Gastroesophageal sphincter (tissue), 3 donors: ENCODE results near the gene ADPRHL1.

ENCODE experiments used
- EP300 ChIP-seq: sonication (generic); formaldehyde crosslinking; IDR thresholded peaks from one replicate; pipeline ENCODE4 v1.6.1; 2017; ENCODE audit warnings: antibody characterized with exemption, mild to moderate bottlenecking
- POLR2A ChIP-seq, 2 donors: fragments of 450-650 bp; IDR thresholded peaks; one replicate each; pipeline ENCODE4 v1.6.1; 2017; ENCODE audit warnings: antibody characterized with exemption in 2 of 2, mild to moderate bottlenecking in 2 of 2, moderate library complexity in 1 of 2
- POLR2AphosphoS5 ChIP-seq: sonication (generic); formaldehyde crosslinking; IDR thresholded peaks from one replicate; pipeline ENCODE4 v1.6.1; 2017; ENCODE audit warnings: antibody characterized with exemption
- TF ChIP-seq, protein P1 (sequence below), 4 experiments: fragments of 200-600 bp in 2 of 4; fragments of 450-650 bp in 2 of 4; sonication (generic) in 1 of 4; IDR thresholded peaks; one replicate each; pipeline ENCODE4 v1.5.1; 2017 to 2019; ENCODE audit warnings: antibody characterized with exemption in 4 of 4, mild to moderate bottlenecking in 2 of 4, moderate library complexity in 2 of 4

DNA sequence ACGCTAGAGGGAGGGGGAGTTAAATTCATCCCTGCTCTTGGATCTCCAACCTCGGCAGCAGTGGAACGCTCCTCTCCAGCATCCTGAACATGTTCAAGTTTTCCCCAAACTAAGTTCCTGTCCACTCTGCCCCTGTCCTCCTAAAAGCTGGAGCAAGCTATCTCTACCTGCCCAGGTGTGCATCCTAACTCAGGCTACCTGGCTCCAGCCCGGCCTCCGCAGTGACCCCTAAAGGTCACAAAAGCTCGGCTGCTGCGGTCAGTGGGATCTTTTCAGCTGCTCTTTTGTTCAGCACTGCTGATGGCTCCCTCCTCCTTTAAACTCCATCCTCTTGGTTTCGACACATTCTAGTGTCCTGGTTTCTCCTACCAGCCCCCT lies 35.9 kb upstream of the ADPRHL1 start:
- TF ChIP-seq, protein P1, sequence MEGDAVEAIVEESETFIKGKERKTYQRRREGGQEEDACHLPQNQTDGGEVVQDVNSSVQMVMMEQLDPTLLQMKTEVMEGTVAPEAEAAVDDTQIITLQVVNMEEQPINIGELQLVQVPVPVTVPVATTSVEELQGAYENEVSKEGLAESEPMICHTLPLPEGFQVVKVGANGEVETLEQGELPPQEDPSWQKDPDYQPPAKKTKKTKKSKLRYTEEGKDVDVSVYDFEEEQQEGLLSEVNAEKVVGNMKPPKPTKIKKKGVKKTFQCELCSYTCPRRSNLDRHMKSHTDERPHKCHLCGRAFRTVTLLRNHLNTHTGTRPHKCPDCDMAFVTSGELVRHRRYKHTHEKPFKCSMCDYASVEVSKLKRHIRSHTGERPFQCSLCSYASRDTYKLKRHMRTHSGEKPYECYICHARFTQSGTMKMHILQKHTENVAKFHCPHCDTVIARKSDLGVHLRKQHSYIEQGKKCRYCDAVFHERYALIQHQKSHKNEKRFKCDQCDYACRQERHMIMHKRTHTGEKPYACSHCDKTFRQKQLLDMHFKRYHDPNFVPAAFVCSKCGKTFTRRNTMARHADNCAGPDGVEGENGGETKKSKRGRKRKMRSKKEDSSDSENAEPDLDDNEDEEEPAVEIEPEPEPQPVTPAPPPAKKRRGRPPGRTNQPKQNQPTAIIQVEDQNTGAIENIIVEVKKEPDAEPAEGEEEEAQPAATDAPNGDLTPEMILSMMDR (IDR thresholded peaks at IDR 0.05), result no peak
- TF ChIP-seq POLR2AphosphoS5 (no peak), POLR2A (IDR thresholded peaks at IDR 0.05) (no peak), EP300 (no peak)
